HG03064 (cell line): ENCODE data around the gene BNIP5.
"Not testable (repeated sequence)": the region's sequence is repeated elsewhere in the genome, so short reads cannot be mapped to it uniquely, and the experiment has no call there.

Source experiments
- ATAC-seq: cut with Tn5 transposase; IDR thresholded peaks from one replicate; pipeline ENCODE4 v1.9.1; 2021; ENCODE audit warnings: low read depth; ENCODE audit not compliant: unreplicated experiment

The BNIP5 gene

DNA sequence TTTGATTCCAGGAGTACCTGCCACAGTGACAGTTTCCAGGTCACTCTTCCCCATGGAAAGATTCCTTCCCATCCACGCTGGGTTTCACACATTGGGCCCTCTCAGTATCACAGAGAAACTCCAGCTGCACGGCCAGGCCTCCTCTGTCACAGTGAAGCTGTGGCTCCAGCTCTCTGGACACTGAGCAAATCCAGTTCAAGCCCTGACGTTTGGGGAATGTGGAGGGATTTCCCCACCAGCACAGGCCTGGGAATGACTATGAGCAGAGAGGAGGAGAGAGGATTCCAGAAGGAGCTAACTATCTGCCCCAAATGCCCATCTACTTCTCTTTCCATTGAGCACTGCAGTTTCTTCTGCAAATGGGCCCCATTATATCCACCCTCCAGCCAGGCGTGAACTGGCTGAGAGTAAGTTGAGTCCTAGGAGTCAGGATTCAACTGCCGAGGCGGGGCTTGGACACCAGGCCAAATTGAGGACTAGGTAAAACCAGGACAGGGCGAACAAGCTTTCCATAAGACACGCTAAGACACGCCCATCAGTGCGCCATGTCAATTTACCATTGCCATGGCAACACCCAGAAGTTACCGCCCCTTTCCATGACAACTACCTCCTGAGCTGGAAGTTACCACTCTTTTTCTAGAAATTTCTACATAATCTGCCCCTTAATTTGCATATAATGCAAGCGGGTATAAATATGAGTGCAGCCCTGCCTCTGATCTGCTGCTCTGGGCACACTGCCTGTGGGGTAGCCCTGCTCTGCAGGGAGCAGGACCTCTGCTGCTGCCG is 9.2 kb upstream of the BNIP5 start:
- no peak for ATAC-seq

GRCh38 chr6:36343109-36343680 is 6.5 kb upstream of the BNIP5 start:
- ATAC-seq, result no peak

DNA sequence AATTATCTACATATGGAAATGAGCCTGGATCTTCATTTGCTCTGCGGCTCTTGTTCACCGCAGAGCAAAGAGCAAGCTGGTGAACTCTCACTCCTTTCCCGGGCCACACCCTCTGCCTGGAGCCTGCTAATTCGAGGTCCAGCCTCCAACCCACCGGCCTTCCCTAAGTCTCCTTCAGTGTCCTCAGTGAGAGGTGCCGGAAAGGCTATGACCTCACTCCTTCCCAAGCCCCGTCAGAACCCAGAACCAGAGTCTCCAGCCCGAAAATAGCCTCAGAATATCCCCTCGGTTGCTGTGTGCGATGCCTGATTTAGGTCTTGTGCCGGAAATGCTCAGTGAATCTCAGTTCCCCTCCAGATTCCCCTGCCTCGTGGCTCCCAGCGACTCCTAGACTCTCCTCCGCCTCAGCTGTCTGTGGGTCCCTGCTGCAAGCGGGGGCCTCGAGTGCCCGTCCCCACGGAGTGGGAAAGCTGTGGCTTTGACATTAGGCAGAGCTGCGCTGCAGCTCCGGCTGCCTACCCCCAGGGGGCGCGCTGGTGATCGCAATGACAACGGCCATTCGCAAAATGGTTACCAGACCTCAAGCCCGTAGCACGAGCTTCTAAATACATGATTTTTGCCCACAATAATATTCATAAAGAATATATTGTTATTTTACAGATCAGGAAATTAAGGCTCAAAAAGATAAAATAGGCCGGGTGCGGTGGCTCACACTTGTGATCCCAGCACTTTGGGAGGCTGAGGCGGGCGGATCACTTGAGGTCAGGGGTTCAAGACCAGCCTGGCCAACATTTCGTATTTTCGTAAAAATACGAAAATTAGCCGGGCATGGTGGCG is 4.1 kb upstream of the BNIP5 start:
- no peak for ATAC-seq

GRCh38 chr6:36340306-36340617 is 3.6 kb upstream of the BNIP5 start:
- no peak for ATAC-seq

- ATAC-seq, result no peak
Measured at GRCh38 chr6:36339146-36339545, 2.5 kb upstream of the BNIP5 start.

GRCh38 chr6:36338223-36338622 is 1.5 kb upstream of the BNIP5 start:
- not testable (repeated sequence) for ATAC-seq

DNA sequence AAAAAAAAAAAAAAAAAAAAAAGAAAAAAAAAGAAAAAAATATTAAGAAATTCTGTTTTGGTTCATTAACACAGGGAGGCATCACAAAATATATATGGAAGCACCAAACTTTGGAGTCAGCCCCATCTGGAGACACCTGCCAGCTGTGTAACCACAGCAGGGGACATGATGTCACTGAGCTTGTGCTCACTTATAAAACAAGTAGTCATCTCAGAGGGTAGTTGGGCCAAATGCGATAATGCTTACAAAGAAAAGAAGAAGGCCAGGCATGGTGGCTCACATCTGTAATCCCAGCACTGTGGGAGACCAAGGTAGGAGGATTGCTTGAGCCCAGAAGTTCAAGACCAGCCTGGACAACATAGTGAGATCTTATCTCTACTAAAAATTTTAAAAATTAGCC is 1.1 kb upstream of the BNIP5 start:
- ATAC-seq, result no peak

- no peak for ATAC-seq
Measured at GRCh38 chr6:36336208-36336710, 429 bp downstream of the BNIP5 start.

DNA sequence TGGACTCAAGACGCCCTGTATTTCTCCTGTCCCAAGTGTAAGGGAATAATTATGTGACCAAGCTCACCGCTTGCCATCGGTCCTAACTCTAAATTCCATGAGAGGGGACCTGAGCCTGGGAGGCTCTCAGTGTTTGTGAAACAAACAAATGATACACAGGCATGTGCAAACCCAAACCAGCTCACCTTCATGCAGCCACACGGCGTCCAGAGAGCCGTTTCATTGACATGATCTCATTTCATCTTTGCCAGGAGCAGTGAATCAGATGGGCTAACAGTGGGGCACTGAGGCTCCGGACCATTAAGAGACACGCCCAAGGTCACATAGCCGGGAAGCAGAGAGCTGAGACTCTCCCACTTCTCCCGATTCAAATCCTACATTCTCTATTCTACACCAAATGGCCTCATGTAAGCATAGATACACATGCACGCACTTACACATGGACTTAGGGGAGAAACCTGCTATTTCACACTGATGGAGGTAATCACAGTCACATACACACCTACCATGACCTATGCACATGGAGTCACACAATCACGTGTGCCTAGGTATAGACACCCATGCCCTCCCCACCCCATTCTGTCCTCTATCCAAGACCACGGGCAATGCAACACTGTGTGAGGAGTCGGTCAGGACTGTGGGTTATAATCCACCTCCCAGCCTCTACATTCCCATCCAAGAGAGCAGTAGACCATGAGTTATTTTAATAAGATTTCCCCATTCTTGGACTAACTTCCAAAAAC is 1.1 kb downstream of the BNIP5 start:
- no peak for ATAC-seq

- no peak for ATAC-seq
Measured at GRCh38 chr6:36334832-36335459, 1.7 kb downstream of the BNIP5 start.

GRCh38 chr6:36333931-36334725 is 2.6 kb downstream of the BNIP5 start:
- no peak for ATAC-seq

- no peak for ATAC-seq
Measured at GRCh38 chr6:36333171-36333895, 3.4 kb downstream of the BNIP5 start.

DNA sequence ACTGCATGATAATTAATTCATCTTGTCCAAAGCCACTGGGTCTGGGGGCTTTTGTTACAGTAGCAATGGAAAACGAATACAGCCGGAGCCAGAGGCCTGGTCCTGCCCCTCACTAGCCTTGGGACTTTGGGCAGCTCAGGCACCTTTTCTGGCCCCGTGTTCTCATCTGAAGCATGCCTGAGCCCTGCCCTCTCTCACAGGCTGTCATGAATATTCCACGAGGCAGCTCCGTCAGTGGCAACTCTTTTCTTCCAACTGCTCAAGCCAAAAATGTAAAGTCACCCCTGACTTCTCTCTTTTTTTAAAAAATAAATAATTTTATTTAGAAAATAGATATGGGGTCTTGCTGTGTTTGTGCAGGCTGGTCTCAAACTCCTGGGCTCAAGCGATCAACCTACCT is 5.3 kb downstream of the BNIP5 start:
- no peak for ATAC-seq

DNA sequence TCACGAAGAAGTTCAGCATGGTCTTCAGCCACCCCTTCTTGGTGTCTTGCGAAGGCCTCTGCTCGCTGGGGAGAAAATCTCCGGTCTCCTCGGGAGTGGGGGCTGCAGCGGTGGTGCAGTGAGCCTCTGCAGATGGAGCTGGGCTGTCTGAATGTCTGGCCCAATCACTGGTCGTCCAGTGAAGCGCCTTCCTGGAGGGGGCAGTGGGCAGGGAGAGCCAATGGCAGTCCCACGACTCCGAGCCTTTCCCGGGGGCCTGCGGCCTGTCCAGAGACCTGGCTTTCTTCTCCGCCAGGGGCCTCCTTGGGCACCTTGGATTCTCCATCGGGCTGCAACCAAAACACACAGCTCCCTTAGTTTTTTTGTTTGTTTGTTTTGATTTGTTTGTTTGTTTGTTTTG is 6.3 kb downstream of the BNIP5 start:
- ATAC-seq, result no peak

GRCh38 chr6:36329798-36330291 is 6.8 kb downstream of the BNIP5 start:
- ATAC-seq, result no peak

DNA sequence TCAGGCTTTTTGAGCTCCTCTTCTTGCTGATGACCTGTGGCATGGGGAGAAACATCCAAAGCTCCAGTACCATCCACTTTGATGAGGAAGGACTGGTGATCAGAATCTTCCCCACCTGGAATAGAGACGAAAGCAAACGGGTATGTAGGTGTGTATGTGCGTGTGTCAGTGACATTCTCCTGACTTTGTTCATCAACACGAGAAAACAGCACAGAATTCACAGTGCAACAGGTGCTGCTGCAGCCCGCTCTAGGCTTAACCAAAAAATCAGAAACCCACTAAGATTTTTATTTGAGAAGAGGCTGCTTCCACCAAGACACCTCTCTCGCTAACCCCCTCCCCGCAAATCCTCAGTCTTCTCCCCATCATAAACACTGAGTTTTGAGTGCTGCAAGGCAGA is 8.1 kb downstream of the BNIP5 start:
- ATAC-seq, result no peak

GRCh38 chr6:36327919-36328236 is 8.8 kb downstream of the BNIP5 start:
- no peak for ATAC-seq

GRCh38 chr6:36327226-36327918 is 9.3 kb downstream of the BNIP5 start:
- no peak for ATAC-seq
